Esophagus muscularis mucosa (tissue), 4 donors: ENCODE measurements around the gene CST1. TPM values are rescaled to one million over a fixed set of nuclear protein-coding genes. Genes with fewer than 3 reads are reported as not detected.
A peak's percentile ranks its signal among the peaks of the same experiment; 100 is the strongest.
"Not testable (repeated sequence)": the region's sequence is repeated elsewhere in the genome, so short reads cannot be mapped to it uniquely, and the experiment has no call there.

Source experiments
- DNase-seq: peaks from one replicate; pipeline ENCODE4 v3.0.0-alpha.2; 2017; ENCODE audit errors: extremely low spot score
- H3K27ac ChIP-seq, 4 donors: fragments of 200-600 bp; sonication (generic); replicated peaks in 1 of 4; 1 replicate in 3 of 4; 2 replicates in 1 of 4; pipeline ENCODE4 v1.5.1; 2016 to 2019; ENCODE audit warnings: mild to moderate bottlenecking in 1 of 4
- H3K27me3 ChIP-seq, 4 donors: fragments of 200-600 bp; sonication (generic); one replicate each; pipeline versions ENCODE4 v1.5.1 to v1.6.0; 2016 to 2019
- H3K36me3 ChIP-seq, 4 donors: fragments of 200-600 bp; sonication (generic); one replicate each; pipeline ENCODE4 v1.5.1; 2016 to 2019
- H3K4me1 ChIP-seq, 4 donors: fragments of 200-600 bp; sonication (generic); one replicate each; pipeline ENCODE4 v1.5.1; 2016 to 2019
- H3K4me3 ChIP-seq, 4 donors: fragments of 200-600 bp; sonication (generic); 1 replicate in 2 of 4; 2 replicates in 2 of 4; pipeline ENCODE4 v1.5.1; 2016 to 2019; ENCODE audit warnings: mild to moderate bottlenecking in 4 of 4, moderate library complexity in 1 of 4
- H3K9me3 ChIP-seq, 4 donors: fragments of 200-600 bp; sonication (generic); 1 replicate in 3 of 4; 2 replicates in 1 of 4; pipeline ENCODE4 v1.5.1; 2016 to 2019
- EP300 ChIP-seq: sonication (generic); formaldehyde crosslinking; IDR thresholded peaks from one replicate; pipeline ENCODE4 v1.6.1; 2017; ENCODE audit warnings: antibody characterized with exemption
- POLR2A ChIP-seq: fragments of 450-650 bp; IDR thresholded peaks from one replicate; pipeline ENCODE4 v1.6.1; 2017; ENCODE audit warnings: antibody characterized with exemption, moderate library complexity, mild to moderate bottlenecking, low read depth
- POLR2AphosphoS5 ChIP-seq, 2 donors: sonication (generic); formaldehyde crosslinking; IDR thresholded peaks; one replicate each; pipeline ENCODE4 v1.6.1; 2017; ENCODE audit warnings: antibody characterized with exemption in 2 of 2
- WGBS: methylation state at CpG from one replicate; pipeline ENCODE4 v1.1.5; 2018; 5-methylcytosine and 5-hydroxymethylcytosine counted together
- intact Hi-C: fragments of 100-400 bp; cut with DNase I; formaldehyde crosslinking; loops from one replicate; pipeline ENCODE4 v1.15.1; 2023
- total RNA-seq, 4 donors: library from RNA; depleted of rRNA; stranded (reverse); fragments of >200 nt; gene quantifications; one replicate each; pipeline versions ENCODE4 v1.1.0 to v1.2.1, GENCODE V29; 2016
- TF ChIP-seq, protein P1 (sequence below), 3 experiments: fragments of 200-600 bp in 2 of 3; fragments of 450-650 bp in 1 of 3; sonication (generic) in 2 of 3; IDR thresholded peaks; one replicate each; pipeline ENCODE4 v1.5.1; 2017 to 2019; ENCODE audit warnings: antibody characterized with exemption in 3 of 3, mild to moderate bottlenecking in 2 of 3, moderate library complexity in 1 of 3

Gene CST1
- total RNA-seq, 4 donors from 2014 or later, result not detected

- Histone ChIP-seq H3K27ac (no peak overlapping the region), H3K9me3 (no peaks in the 10 kb centered on the region), H3K27me3 (peaks cover 0 to 8% (median 0%) of the 10 kb centered on the region in 4 donors), H3K4me1 (no peaks in the 10 kb centered on the region), H3K4me3 (no peak overlapping the region), H3K36me3 (no peaks in the 10 kb centered on the region)
- TF ChIP-seq, protein P1, sequence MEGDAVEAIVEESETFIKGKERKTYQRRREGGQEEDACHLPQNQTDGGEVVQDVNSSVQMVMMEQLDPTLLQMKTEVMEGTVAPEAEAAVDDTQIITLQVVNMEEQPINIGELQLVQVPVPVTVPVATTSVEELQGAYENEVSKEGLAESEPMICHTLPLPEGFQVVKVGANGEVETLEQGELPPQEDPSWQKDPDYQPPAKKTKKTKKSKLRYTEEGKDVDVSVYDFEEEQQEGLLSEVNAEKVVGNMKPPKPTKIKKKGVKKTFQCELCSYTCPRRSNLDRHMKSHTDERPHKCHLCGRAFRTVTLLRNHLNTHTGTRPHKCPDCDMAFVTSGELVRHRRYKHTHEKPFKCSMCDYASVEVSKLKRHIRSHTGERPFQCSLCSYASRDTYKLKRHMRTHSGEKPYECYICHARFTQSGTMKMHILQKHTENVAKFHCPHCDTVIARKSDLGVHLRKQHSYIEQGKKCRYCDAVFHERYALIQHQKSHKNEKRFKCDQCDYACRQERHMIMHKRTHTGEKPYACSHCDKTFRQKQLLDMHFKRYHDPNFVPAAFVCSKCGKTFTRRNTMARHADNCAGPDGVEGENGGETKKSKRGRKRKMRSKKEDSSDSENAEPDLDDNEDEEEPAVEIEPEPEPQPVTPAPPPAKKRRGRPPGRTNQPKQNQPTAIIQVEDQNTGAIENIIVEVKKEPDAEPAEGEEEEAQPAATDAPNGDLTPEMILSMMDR (IDR thresholded peaks at IDR 0.05), result no peak
- TF ChIP-seq POLR2A, result no peak
- no peak for TF ChIP-seq EP300
- TF ChIP-seq POLR2AphosphoS5 (IDR thresholded peaks at IDR 0.05), result no peak
- intact Hi-C loops, result no loop called here
- DNase-seq, result peak; percentile 77
- WGBS, result 44% methylated on average over 1 of the region's 1 CpG
Measured at GRCh38 chr20:23744817-23745216, 5.9 kb downstream of the CST1 start.

DNA sequence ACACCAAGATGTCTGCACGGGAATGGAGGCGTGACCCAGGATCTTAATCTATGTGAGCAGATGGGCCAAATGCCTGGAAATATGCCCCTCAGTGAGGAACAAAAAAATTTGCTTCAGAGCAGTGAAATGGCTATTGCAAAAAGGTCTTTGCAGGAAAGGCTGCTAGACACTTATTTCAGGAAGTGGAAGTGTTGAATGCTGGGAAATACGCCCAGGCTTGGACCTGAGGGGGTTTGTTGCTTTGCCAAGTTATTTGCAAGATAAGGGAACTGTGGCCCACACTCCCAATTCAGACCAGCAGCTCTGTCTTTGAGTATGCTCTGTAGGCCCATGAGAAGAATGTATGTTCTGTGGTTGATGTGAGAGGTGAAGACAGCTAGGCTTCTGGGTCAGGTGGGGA lies 15.3 kb downstream of the CST1 start:
- intact Hi-C loops, H3K27ac ChIP-seq, H3K4me3 ChIP-seq, H3K36me3 ChIP-seq, H3K4me1 ChIP-seq, H3K9me3 ChIP-seq, H3K27me3 ChIP-seq: not testable (repeated sequence)
- WGBS, result 60% methylated on average over 3 of the region's 3 CpGs
- DNase-seq, result peak; percentile 21

GRCh38 chr20:23734949-23735348 lies 15.8 kb downstream of the CST1 start:
- intact Hi-C loops, H3K27me3 ChIP-seq, H3K4me3 ChIP-seq, H3K27ac ChIP-seq, H3K4me1 ChIP-seq, H3K9me3 ChIP-seq, H3K36me3 ChIP-seq: not testable (repeated sequence)
- DNase-seq, result peak; percentile 8
- 73% methylated on average over 2 of the region's 2 CpGs for WGBS

- intact Hi-C loops, H3K27ac ChIP-seq, H3K9me3 ChIP-seq, DNase-seq, H3K27me3 ChIP-seq, H3K36me3 ChIP-seq, H3K4me1 ChIP-seq, H3K4me3 ChIP-seq: not testable (repeated sequence)
- 100% methylated on average over 1 of the region's 1 CpG for WGBS
Measured at GRCh38 chr20:23734440-23734839, 16.3 kb downstream of the CST1 start.

DNA sequence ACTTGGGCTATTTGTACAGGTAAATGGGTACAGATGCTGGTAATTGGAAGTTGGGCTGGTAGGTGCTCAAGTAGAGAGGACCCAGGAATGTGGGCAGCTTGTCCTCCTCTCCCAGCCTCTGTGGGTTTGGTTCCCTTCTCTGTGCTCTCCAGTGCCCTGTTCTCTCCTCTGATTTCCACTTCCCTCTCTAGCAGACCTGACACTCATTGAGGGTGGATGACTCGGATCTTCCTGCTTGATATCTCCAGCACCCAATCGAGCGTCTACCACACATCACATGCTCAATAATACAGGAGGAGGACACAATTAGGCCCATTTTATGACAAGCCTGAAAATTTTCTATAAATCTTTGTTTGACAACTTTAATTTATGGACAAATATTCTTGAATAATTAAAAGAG lies 23.7 kb downstream of the CST1 start:
- peak; percentile 87 for DNase-seq
- Histone ChIP-seq H3K4me1 (no peaks in the 10 kb centered on the region), H3K9me3 (no peaks in the 10 kb centered on the region), H3K27me3 (no peaks in the 10 kb centered on the region), H3K27ac (no peak overlapping the region), H3K36me3 (no peaks in the 10 kb centered on the region), H3K4me3 (no peak overlapping the region)
- WGBS, result 76% methylated on average over 3 of the region's 3 CpGs
- intact Hi-C loops, result no loop called here
- TF ChIP-seq, protein P1 (IDR thresholded peaks at IDR 0.05), result no peak
- TF ChIP-seq POLR2AphosphoS5 (IDR thresholded peaks at IDR 0.05) (no peak), POLR2A (no peak), EP300 (no peak)

DNA sequence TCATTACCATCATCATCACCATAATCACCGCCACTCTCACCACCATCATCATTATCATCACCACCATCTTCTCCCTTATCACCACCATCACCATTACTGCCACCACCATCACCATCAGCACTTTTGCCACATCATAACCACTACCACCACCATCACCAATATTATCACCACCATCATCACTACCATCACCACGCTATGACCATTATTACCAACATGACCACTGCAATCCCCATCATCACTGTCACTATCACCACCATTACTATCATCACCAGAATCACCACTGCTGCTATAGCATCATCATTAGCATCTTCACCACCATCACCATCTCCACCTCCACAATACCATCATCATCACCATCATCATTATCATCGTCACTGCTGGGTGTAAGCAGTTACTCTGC lies 25.6 kb downstream of the CST1 start:
- TF ChIP-seq POLR2AphosphoS5 (IDR thresholded peaks at IDR 0.05), result no peak
- TF ChIP-seq, protein P1 (IDR thresholded peaks at IDR 0.05), result no peak
- no peak for TF ChIP-seq EP300
- TF ChIP-seq POLR2A, result no peak
- no peaks in the 10 kb centered on the region for H3K27me3 ChIP-seq
- 87% methylated on average over 3 of the region's 3 CpGs for WGBS
- no peaks in the 10 kb centered on the region for H3K9me3 ChIP-seq
- intact Hi-C loops, result no loop called here
- DNase-seq, result peak; percentile 72
- H3K36me3 ChIP-seq, result no peaks in the 10 kb centered on the region
- no peak overlapping the region for H3K4me3 ChIP-seq
- H3K4me1 ChIP-seq, result no peaks in the 10 kb centered on the region
- H3K27ac ChIP-seq, result no peak overlapping the region
